Choroid plexus epithelial cell (primary cell): ENCODE data around the gene AEBP2.
"Not testable (repeated sequence)": the region's sequence is repeated elsewhere in the genome, so short reads cannot be mapped to it uniquely, and the experiment has no call there.

ENCODE experiments used
- DNase-seq: peaks from one replicate; pipeline ENCODE4 v3.0.0-alpha.2; 2010; ENCODE audit warnings: low read depth
- H3K4me3 ChIP-seq: 2 replicates; pipeline ENCODE4 v1.5.1; 2011; ENCODE audit warnings: low read depth, mild to moderate bottlenecking, control low read depth, low read length, moderate library complexity
- CTCF ChIP-seq: conservative IDR thresholded peaks from 2 replicates; pipeline ENCODE4 v1.5.1; 2011; ENCODE audit warnings: low read depth, mild to moderate bottlenecking, control low read depth, inconsistent platforms, low read length, moderate library complexity

AEBP2 gene

GRCh38 chr12:19411234-19412204, 27.8 kb upstream of the AEBP2 start:
- no peak overlapping the region for H3K4me3 ChIP-seq
- DNase-seq: no peak
- TF ChIP-seq CTCF: no peak

- no peak for TF ChIP-seq CTCF
- H3K4me3 ChIP-seq: no peak overlapping the region
- DNase-seq: no peak
These were observed 26.4 kb upstream of the AEBP2 start for GRCh38 chr12:19412844-19413243.

- DNase-seq, H3K4me3 ChIP-seq: not testable (repeated sequence)
These were observed 25.7 kb upstream of the AEBP2 start for GRCh38 chr12:19413582-19413981.

- TF ChIP-seq CTCF: no peak
These were observed 23.7 kb upstream of the AEBP2 start for GRCh38 chr12:19415563-19415962.

GRCh38 chr12:19419086-19419485, 20.2 kb upstream of the AEBP2 start:
- no peak for TF ChIP-seq CTCF
- H3K4me3 ChIP-seq: no peak overlapping the region
- DNase-seq: no peak

More at GRCh38 chr12:19415563-19415962, 23.7 kb upstream of the AEBP2 start:
- no peak for DNase-seq
- H3K4me3 ChIP-seq: no peak overlapping the region

GRCh38 chr12:19421503-19422282, 17.6 kb upstream of the AEBP2 start:
- TF ChIP-seq CTCF: no peak
- no peak for DNase-seq
- no peak overlapping the region for H3K4me3 ChIP-seq

GRCh38 chr12:19423166-19423930, 15.9 kb upstream of the AEBP2 start:
- no peak overlapping the region for H3K4me3 ChIP-seq
- DNase-seq: no peak
- no peak for TF ChIP-seq CTCF
